IPS-18c (cell line): ENCODE data around the gene CHMP4A.
A peak's percentile ranks its signal among the peaks of the same experiment; 100 is the strongest.
"Not testable (repeated sequence)": the region's sequence is repeated elsewhere in the genome, so short reads cannot be mapped to it uniquely, and the experiment has no call there.

Source experiments
- H3K4me3 ChIP-seq: 2 replicates; pipeline ENCODE4 v1.7.0; 2013; ENCODE audit warnings: low read depth, mild to moderate bottlenecking, low read length, moderate library complexity; ENCODE audit not compliant: insufficient read depth
- H3K9me3 ChIP-seq: one replicate; pipeline ENCODE4 v1.6.1; 2013; ENCODE audit warnings: mild to moderate bottlenecking, low read length, moderate library complexity; ENCODE audit not compliant: control insufficient read depth, insufficient read depth

The CHMP4A gene

DNA sequence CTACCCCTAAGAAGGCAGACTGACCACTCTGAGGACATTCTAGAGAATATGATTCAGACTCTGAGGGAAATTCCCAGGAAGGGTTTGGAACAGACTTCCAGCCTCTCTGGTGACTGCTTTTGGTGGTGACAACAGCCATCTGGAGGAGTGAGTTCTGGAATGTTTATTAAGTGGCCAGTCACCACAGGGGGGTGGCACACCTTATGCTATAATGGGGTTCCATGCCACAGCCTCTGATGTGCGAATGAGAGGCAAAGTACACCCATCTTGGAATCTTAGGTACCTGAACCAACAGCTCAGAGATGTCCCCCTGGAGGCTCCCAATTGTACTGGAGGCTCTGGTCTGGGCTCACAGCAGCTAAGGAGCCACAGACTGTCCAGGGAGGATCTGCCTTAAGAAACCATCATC, 38.6 kb upstream of the CHMP4A start:
- Histone ChIP-seq H3K9me3 (no peaks in the 10 kb centered on the region), H3K4me3 (no peak overlapping the region)

DNA sequence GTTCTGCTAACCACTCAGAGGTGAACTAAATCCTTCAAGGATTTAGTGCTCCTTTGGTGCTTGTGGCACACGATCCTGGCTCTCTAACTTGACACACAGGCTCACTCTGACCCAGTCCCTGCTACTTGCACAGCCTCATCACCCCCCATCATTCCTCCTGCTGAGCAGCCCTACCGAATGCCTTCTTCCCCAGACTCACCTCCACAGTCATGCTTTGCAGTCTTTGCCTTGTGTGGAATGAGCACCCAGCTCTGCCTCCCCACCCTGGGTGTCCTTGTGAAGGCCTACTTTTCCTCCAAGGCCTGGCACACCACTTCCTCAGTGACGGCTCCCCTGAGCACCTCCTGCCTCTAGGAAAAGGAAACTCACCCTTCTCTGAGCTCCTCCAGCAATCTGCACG, 37.1 kb upstream of the CHMP4A start:
- no peak overlapping the region for H3K4me3 ChIP-seq
- H3K9me3 ChIP-seq: no peaks in the 10 kb centered on the region

DNA sequence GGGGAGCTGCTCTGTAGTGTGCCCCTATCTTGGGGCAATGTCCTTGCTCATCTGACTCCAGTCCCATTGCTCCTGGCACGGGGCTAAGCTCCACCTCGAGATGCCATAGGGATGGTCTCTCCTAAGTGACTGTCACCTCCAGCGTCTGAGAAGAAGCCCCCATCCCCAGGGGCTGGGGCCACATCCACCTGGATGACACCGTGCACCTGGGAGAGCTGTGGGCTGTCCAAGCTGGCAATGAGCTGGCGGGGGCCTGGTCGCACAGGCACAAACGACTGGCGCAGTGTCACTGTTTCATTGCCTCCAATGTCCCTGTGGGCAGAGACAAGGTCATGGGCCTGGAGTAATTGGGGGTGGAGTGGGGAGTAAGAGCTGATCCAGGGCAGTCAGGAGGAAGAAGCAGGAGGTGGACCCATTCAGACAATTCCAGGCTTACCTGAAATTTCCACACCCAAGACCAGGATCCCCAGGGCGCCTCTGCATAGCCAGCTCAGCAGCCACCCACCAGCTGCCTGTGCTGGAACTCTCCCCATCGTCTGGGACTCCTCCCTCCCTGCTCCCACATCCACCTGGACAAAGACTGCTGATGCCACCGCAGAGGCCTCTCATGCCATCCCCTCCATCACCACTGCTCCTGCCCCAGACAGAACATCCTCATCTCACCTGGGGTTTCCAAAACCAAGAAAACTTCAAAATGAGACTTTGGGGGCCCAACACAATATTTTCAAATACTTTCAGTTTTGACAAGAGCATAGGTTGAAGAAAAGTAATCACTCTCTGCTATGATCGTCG, 36.1 kb upstream of the CHMP4A start:
- no peak overlapping the region for H3K4me3 ChIP-seq
- H3K9me3 ChIP-seq: no peaks in the 10 kb centered on the region

- no peaks in the 10 kb centered on the region for H3K9me3 ChIP-seq
- H3K4me3 ChIP-seq: no peak overlapping the region
Observed at GRCh38 chr14:24247422-24247821, 34.1 kb upstream of the CHMP4A start.

- no peak overlapping the region for H3K4me3 ChIP-seq
- H3K9me3 ChIP-seq: no peaks in the 10 kb centered on the region
Observed at GRCh38 chr14:24246765-24247212, 33.5 kb upstream of the CHMP4A start.

- H3K4me3 ChIP-seq, H3K9me3 ChIP-seq: not testable (repeated sequence)
Observed at GRCh38 chr14:24245350-24245749, 32.1 kb upstream of the CHMP4A start.

GRCh38 chr14:24243336-24243836, 30.1 kb upstream of the CHMP4A start:
- H3K9me3 ChIP-seq: no peaks in the 10 kb centered on the region
- peak overlapping the region; percentile 70; the same call in 1 of the 2 replicates for H3K4me3 ChIP-seq

- peak overlapping the region; percentile 70 for H3K4me3 ChIP-seq
Observed at GRCh38 chr14:24241829-24242443, 28.6 kb upstream of the CHMP4A start.

GRCh38 chr14:24240110-24240918, 27.0 kb upstream of the CHMP4A start:
- H3K4me3 ChIP-seq: no peak overlapping the region
- H3K9me3 ChIP-seq: no peaks in the 10 kb centered on the region

More at GRCh38 chr14:24241829-24242443, 28.6 kb upstream of the CHMP4A start:
- no peaks in the 10 kb centered on the region for H3K9me3 ChIP-seq

GRCh38 chr14:24238527-24239037, 25.3 kb upstream of the CHMP4A start:
- Histone ChIP-seq H3K9me3 (no peaks in the 10 kb centered on the region), H3K4me3 (no peak overlapping the region)

GRCh38 chr14:24238123-24238522, 24.8 kb upstream of the CHMP4A start:
- no peaks in the 10 kb centered on the region for H3K9me3 ChIP-seq

DNA sequence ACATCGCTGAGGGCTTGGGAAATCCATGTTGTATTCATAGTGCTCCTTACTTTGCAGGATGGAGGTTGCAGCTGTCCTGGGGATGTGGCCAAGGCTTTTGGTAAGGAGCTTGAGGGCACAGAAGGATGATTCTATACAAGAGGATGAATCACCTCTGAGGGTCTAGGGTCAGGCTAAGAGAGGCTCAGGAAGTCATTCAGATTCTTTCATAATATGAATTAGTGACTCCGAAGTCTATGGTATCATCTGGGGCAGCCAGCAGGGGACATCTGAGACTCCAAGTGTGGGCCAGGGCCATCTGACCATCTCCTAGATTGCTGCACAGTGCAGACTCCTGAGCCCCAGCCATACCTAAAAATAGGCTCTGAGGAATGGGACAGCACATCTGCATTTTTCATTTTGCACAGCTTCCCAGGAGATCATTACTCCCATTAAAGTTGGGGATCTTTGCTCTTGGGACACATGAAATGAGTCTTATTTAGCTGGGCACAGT, 24.2 kb upstream of the CHMP4A start:
- H3K4me3 ChIP-seq: no peak overlapping the region

More at GRCh38 chr14:24238123-24238522, 24.8 kb upstream of the CHMP4A start:
- no peak overlapping the region for H3K4me3 ChIP-seq

GRCh38 chr14:24236689-24237462, 23.6 kb upstream of the CHMP4A start:
- no peak overlapping the region for H3K4me3 ChIP-seq
- H3K9me3 ChIP-seq: no peaks in the 10 kb centered on the region

More for the DNA sequence above, 24.2 kb upstream of the CHMP4A start:
- no peaks in the 10 kb centered on the region for H3K9me3 ChIP-seq

DNA sequence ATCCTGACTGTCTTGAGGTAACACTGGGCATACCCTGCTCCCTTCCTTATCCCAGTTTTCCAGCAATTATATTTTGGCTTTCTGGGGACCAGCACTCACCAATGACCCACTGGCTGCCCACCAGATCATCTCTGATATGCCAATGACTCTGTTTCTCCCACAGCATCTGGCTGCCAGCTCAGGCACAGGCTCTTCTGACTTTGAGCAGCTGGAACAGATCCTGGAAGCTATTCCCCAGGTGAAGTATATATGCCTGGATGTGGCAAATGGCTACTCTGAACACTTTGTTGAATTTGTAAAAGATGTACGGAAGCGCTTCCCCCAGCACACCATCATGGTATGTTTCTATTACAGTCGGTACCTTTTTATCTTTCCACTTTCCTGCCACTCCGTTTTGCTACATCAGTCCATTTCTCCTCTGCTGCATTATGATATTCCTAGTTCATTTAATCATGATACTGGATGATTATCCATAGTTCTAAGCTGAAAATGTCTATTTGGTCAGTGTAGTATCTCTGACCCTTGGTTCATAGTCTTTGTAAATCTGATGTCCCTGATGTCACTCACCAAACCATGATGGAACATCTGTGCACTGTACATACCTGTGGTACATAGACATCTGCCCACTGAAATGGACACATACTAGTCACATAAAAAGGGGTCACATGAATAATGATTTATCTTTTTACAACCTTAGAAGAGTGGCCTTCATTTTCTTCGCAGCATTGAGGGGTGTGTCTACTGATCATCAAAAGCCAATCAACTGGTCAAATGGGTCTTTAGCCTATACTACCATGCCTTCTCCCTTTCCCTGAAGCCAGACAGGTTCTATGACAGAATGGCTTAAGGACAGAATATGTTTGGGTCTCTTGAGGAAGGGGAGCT, 22.8 kb upstream of the CHMP4A start:
- Histone ChIP-seq H3K4me3 (no peak overlapping the region), H3K9me3 (no peaks in the 10 kb centered on the region)

GRCh38 chr14:24234095-24235005, 21.1 kb upstream of the CHMP4A start:
- H3K9me3 ChIP-seq: no peaks in the 10 kb centered on the region
- no peak overlapping the region for H3K4me3 ChIP-seq
